K562 (cell line): ENCODE results near the gene WDR64. TPM values are rescaled to one million over a fixed set of nuclear protein-coding genes. Genes with fewer than 3 reads are reported as not detected.
A peak's percentile ranks its signal among the peaks of the same experiment; 100 is the strongest.

ENCODE experiments used
- ATAC-seq: fragments of 200-7000 bp; cut with Tn5 transposase; 3 replicates; pipeline ENCODE4 v1.9.1; 2020; ENCODE audit warnings: moderate library complexity
- BruUV-seq: library from RNA; stranded (reverse); fragments of 400-500 nt; replicated peaks from 2 replicates; lab custom pipeline; 2021; lab: Mats Ljungman, UMichigan
- CTCF ChIA-PET: fragments of 300-600 bp; formaldehyde crosslinking; extraction: SDS; loops from one replicate; lab custom pipeline; 2021; ENCODE audit warnings: low intra/inter-chr PET ratio; lab: Yijun Ruan, JAX
- POLR2A ChIA-PET: fragments of 300-600, 350-650 bp; sonication (Branson Sonifier 250); formaldehyde crosslinking; extraction: SDS; loops from one replicate; lab custom pipeline; 2021; ENCODE audit warnings: antibody characterized with exemption, inconsistent platforms; lab: Yijun Ruan, JAX
- DNase-seq, 4 experiments: peaks; one replicate each; pipeline versions ENCODE4 v3.0.0 to v3.0.0-alpha.2; 2011 to 2018; ENCODE audit warnings: low spot score in 3 of 4, mixed read lengths in 3 of 4; ENCODE audit errors: extremely low read depth in 1 of 4
- FAIRE-seq: peaks from 2 replicates; lab custom pipeline; 2011; peaks lifted over from hg19 to GRCh38; lab: Jason Lieb, UNC
- H2AFZ ChIP-seq: 2 replicates; pipeline ENCODE4 v1.6.0; 2011; ENCODE audit warnings: low read depth, low read length, control low read depth, inconsistent platforms
- H3K27ac ChIP-seq: fragments of 200-600 bp; 3 replicates; pipeline ENCODE4 v1.8.0; 2011; ENCODE audit warnings: low read depth, mild to moderate bottlenecking, control low read depth, inconsistent platforms, low read length, moderate library complexity, mixed read lengths; ENCODE audit errors: extremely low read depth
- H3K27me3 ChIP-seq, 2 experiments: fragments of 300-600 bp in 1 of 2; 2 replicates in 1 of 2; 3 replicates in 1 of 2; pipeline versions ENCODE4 v1.6.0 to v1.8.0; 2011; ENCODE audit warnings: inconsistent platforms in 2 of 2, low read length in 2 of 2, mild to moderate bottlenecking in 1 of 2, mixed read lengths in 1 of 2, moderate library complexity in 1 of 2; ENCODE audit not compliant: control insufficient read depth in 2 of 2, insufficient read depth in 2 of 2
- H3K36me3 ChIP-seq: fragments of 300-600 bp; 3 replicates; pipeline ENCODE4 v1.8.0; 2011; ENCODE audit warnings: mild to moderate bottlenecking, low read length, inconsistent platforms; ENCODE audit not compliant: control insufficient read depth, insufficient read depth
- H3K4me1 ChIP-seq, 2 experiments: fragments of 200-600 bp in 1 of 2; replicated peaks in 1 of 2; 2 replicates in 1 of 2; 3 replicates in 1 of 2; pipeline versions ENCODE4 v1.5.1 to v1.8.0; 2011; ENCODE audit warnings: inconsistent platforms in 2 of 2, low read length in 2 of 2, mild to moderate bottlenecking in 1 of 2, mixed read lengths in 1 of 2, moderate library complexity in 1 of 2; ENCODE audit not compliant: control insufficient read depth in 2 of 2, insufficient read depth in 2 of 2
- H3K4me2 ChIP-seq: 2 replicates; pipeline ENCODE4 v1.6.1; 2011; ENCODE audit warnings: low read length, control low read depth, inconsistent platforms, mixed read lengths; ENCODE audit not compliant: insufficient read depth
- H3K4me3 ChIP-seq: fragments of 200-600 bp; sonication (generic), shearing (Covaris generic); 2 replicates; pipeline ENCODE4 v1.5.1; 2016; ENCODE audit warnings: control low read depth, inconsistent platforms
- H3K79me2 ChIP-seq: fragments of 200-600 bp; 3 replicates; pipeline ENCODE4 v1.8.0; 2011; ENCODE audit warnings: low read length, inconsistent platforms; ENCODE audit not compliant: control insufficient read depth, insufficient read depth
- H3K9ac ChIP-seq, 2 experiments: 2 replicates each; pipeline versions ENCODE4 v1.6.0 to v1.6.1; 2011; ENCODE audit warnings: low read depth in 2 of 2, low read length in 2 of 2, control low read depth in 1 of 2, inconsistent platforms in 1 of 2, mild to moderate bottlenecking in 1 of 2, mixed read lengths in 1 of 2; ENCODE audit not compliant: insufficient read depth in 1 of 2
- H3K9me1 ChIP-seq: one replicate; pipeline ENCODE4 v1.6.0; 2011; ENCODE audit warnings: inconsistent platforms, mild to moderate bottlenecking, low read length, moderate library complexity; ENCODE audit not compliant: control insufficient read depth, insufficient read depth
- H3K9me3 ChIP-seq: replicated peaks from 2 replicates; pipeline ENCODE4 v1.5.1; 2011; ENCODE audit warnings: low read depth, low read length, inconsistent platforms; ENCODE audit not compliant: control insufficient read depth, insufficient read depth
- H4K20me1 ChIP-seq: replicated peaks from 2 replicates; pipeline ENCODE4 v1.6.1; 2011; ENCODE audit warnings: low read length, inconsistent platforms, mixed read lengths; ENCODE audit not compliant: control insufficient read depth, insufficient read depth
- ATF3 ChIP-seq, 2 experiments: fragments of 450-650 bp in 1 of 2; sonication (generic) in 1 of 2; formaldehyde crosslinking in 1 of 2; IDR thresholded peaks in 1 of 2; conservative IDR thresholded peaks in 1 of 2; 2 replicates each; pipeline versions ENCODE4 v1.6.1 to v1.8.1; 2016 to 2023; ENCODE audit warnings: mild to moderate bottlenecking in 2 of 2, moderate library complexity in 2 of 2, inconsistent platforms in 1 of 2, missing genetic modification reagents in 1 of 2
- IRF2 ChIP-seq: sonication (generic); formaldehyde crosslinking; IDR thresholded peaks from 2 replicates; pipeline ENCODE4 v1.8.1; 2022; ENCODE audit warnings: mild to moderate bottlenecking, missing genetic modification reagents
- JUND ChIP-seq, 2 experiments: IDR thresholded peaks; 2 replicates in 1 of 2; 3 replicates in 1 of 2; pipeline ENCODE4 v1.6.1; 2011; ENCODE audit warnings: borderline replicate concordance in 2 of 2, low read depth in 2 of 2, low read length in 2 of 2, improper control_type of control experiment in 1 of 2, missing biosample characterization in 1 of 2, missing genetic modification characterization in 1 of 2, missing genetic modification reagents in 1 of 2
- MEIS2 ChIP-seq: fragments of 450-650 bp; IDR thresholded peaks from 2 replicates; pipeline ENCODE4 v1.6.1; 2014; ENCODE audit warnings: mild to moderate bottlenecking; ENCODE audit not compliant: partially characterized antibody
- POU5F1 ChIP-seq: fragments of 150-350 bp; IDR thresholded peaks from 2 replicates; pipeline ENCODE4 v1.6.1; 2014; ENCODE audit warnings: borderline replicate concordance, low read length, low read depth, mild to moderate bottlenecking; ENCODE audit not compliant: partially characterized antibody
- ZNF146 ChIP-seq: IDR thresholded peaks from one replicate; pipeline ENCODE4 v1.6.1; 2018; ENCODE audit warnings: missing compliant biosample characterization; ENCODE audit not compliant: unreplicated experiment
- WGBS: fragments of 100-300 bp; shearing (Covaris generic); methylation state at CpG from one replicate; pipeline ENCODE4 v1.1.6; 2016; ENCODE audit warnings: low coverage, mixed read lengths; ENCODE audit not compliant: insufficient coverage; ENCODE audit errors: missing lambda C conversion rate; 5-methylcytosine and 5-hydroxymethylcytosine counted together
- in situ Hi-C: fragments of 300-500 bp; cut with MboI; formaldehyde crosslinking; loops from 4 replicates; pipeline ENCODE4 v1.15.0; 2018; ENCODE audit warnings: inconsistent platforms, mixed read lengths
- intact Hi-C: fragments of 100-400 bp; cut with micrococcal nuclease; formaldehyde crosslinking; loops from 2 replicates; pipeline ENCODE4 v1.14.2; 2022
- polyA plus RNA-seq, 8 experiments: library from polyadenylated mRNA; depleted of rRNA in 4 of 8; stranded (reverse) in 5 of 8; unstranded in 3 of 8; fragments of >200 nt; fragmentation: Nextera tagmentation in 2 of 8; fragmentation: Illumina TruSeq in 1 of 8; extraction: Ambion mirVana in 2 of 8; extraction: Trizol in 1 of 8; gene quantifications; 2 replicates each; pipeline versions ENCODE4 v1.2.1 to v1.2.3, GENCODE V29; 2011 to 2014; ENCODE audit warnings: inconsistent platforms in 1 of 8, missing spikeins in 1 of 8
- total RNA-seq, 7 experiments: library from RNA; depleted of rRNA in 6 of 7; stranded (reverse); fragments of >200 nt in 6 of 7; fragmentation: Illumina TruSeq in 2 of 7; extraction: Trizol in 2 of 7; gene quantifications; 2 replicates each; pipeline versions ENCODE4 v1.2.1 to v1.2.3, GENCODE V29; 2011 to 2021; ENCODE audit warnings: low replicate concordance in 1 of 7

Gene WDR64
- total and polyA plus RNA-seq, 9 of the 15 experiments (the other 6 are each of a cell fraction or from before 2014, with no cell fraction given), result 0.06 to 0.29 (median 0.19) TPM; not detected in 5

GRCh38 chr1:241646201-241646600 lies 5.9 kb upstream of the WDR64 start (continued):
- TF ChIP-seq IRF2 (CRISPR knock-in tag), result no peak
- no peak for TF ChIP-seq ZNF146

GRCh38 chr1:241647658-241648057 lies 4.4 kb upstream of the WDR64 start:
- H3K4me1 ChIP-seq, result no peaks in the 10 kb centered on the region
- intact Hi-C loops, result no loop called here
- in situ Hi-C loops, result no loop called here
- POLR2A ChIA-PET, result interaction anchor here (1.9 kb wide), 1 partner anchor 10 kb away, joined by 4 read pairs; no protein-coding TSS in a partner anchor
- H3K9me1 ChIP-seq, result no peaks in the 10 kb centered on the region
- CTCF ChIA-PET, result no interaction called here
- peak overlapping the region; percentile 25; the same call in 1 of the 2 replicates for H2AFZ ChIP-seq
- H3K9me3 ChIP-seq, result peaks cover 1% of the 10 kb centered on the region
- H3K4me3 ChIP-seq, result no peak overlapping the region
- no peaks in the 10 kb centered on the region for H3K79me2 ChIP-seq
- 29% methylated on average over 1 of the region's 1 CpG for WGBS
- no peak overlapping the region for H3K4me2 ChIP-seq
- no peak for TF ChIP-seq POU5F1
- TF ChIP-seq JUND (IDR thresholded peaks at IDR 0.05; ENCODE audit: borderline replicate concordance, low read depth, low read length), result no peak
- TF ChIP-seq JUND (tag; IDR thresholded peaks at IDR 0.05; ENCODE audit: borderline replicate concordance, low read depth, low read length), result peak; percentile 32; the same call in 1 of the 3 replicates
- peak; percentile 73 for TF ChIP-seq ATF3 (IDR thresholded peaks at IDR 0.05)
- TF ChIP-seq ATF3 (CRISPR knock-in tag; conservative IDR thresholded peaks at IDR 0.05), result no peak
- TF ChIP-seq MEIS2, result peak; percentile 31
- H3K27ac ChIP-seq, result no peak overlapping the region
- ATAC-seq, result peak; percentile 25; the same call in 1 of the 3 replicates
- no peaks in the 10 kb centered on the region for H4K20me1 ChIP-seq
- H3K36me3 ChIP-seq, result no peaks in the 10 kb centered on the region
- H3K27me3 ChIP-seq, result no peaks in the 10 kb centered on the region
- DNase-seq, result no peak
- BruUV-seq, result no TSS peak
- no peak overlapping the region for H3K9ac ChIP-seq
- no peak for FAIRE-seq
